PC-9 (cell line): ENCODE results near the gene GRK4.

Source experiments
- EZH2 ChIP-seq: fragments of 200-600 bp; sonication (generic); IDR thresholded peaks from 2 replicates; pipeline ENCODE4 v1.8.0; 2017; ENCODE audit warnings: antibody characterized with exemption, low read depth
- TF ChIP-seq, protein P1 (sequence below): fragments of 200-600 bp; sonication (generic); conservative IDR thresholded peaks from 2 replicates; pipeline ENCODE4 v1.6.1; 2017; ENCODE audit warnings: mixed run types, antibody characterized with exemption, mild to moderate bottlenecking, moderate library complexity

DNA sequence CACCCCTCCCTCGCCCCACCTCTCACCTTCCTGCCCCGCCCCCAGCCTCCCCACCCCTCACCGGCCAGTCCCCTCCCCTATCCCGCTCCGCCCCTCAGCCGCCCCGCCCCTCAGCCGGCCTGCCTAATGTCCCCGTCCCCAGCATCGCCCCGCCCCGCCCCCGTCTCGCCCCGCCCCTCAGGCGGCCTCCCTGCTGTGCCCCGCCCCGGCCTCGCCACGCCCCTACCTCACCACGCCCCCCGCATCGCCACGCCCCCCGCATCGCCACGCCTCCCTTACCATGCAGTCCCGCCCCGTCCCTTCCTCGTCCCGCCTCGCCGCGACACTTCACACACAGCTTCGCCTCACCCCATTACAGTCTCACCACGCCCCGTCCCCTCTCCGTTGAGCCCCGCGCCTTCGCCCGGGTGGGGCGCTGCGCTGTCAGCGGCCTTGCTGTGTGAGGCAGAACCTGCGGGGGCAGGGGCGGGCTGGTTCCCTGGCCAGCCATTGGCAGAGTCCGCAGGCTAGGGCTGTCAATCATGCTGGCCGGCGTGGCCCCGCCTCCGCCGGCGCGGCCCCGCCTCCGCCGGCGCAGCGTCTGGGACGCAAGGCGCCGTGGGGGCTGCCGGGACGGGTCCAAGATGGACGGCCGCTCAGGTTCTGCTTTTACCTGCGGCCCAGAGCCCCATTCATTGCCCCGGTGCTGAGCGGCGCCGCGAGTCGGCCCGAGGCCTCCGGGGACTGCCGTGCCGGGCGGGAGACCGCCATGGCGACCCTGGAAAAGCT, 110.9 kb downstream of the GRK4 start, which contains the start of the genes HTT and HTT-AS:
- TF ChIP-seq, protein P1, sequence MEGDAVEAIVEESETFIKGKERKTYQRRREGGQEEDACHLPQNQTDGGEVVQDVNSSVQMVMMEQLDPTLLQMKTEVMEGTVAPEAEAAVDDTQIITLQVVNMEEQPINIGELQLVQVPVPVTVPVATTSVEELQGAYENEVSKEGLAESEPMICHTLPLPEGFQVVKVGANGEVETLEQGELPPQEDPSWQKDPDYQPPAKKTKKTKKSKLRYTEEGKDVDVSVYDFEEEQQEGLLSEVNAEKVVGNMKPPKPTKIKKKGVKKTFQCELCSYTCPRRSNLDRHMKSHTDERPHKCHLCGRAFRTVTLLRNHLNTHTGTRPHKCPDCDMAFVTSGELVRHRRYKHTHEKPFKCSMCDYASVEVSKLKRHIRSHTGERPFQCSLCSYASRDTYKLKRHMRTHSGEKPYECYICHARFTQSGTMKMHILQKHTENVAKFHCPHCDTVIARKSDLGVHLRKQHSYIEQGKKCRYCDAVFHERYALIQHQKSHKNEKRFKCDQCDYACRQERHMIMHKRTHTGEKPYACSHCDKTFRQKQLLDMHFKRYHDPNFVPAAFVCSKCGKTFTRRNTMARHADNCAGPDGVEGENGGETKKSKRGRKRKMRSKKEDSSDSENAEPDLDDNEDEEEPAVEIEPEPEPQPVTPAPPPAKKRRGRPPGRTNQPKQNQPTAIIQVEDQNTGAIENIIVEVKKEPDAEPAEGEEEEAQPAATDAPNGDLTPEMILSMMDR = no peak
- no peak for TF ChIP-seq EZH2
